Activated T-helper 2 cell treated with anti-CD3 and anti-CD28 coated beads, Interferon-gamma antibody, Interleukin-2, Interleukin-4, amounts not matched to agents 10 μg/mL and 5 μg/mL and 100 μg/mL, durations not matched to agents 14 hours and 24 hours and 36 hours (primary cell): ENCODE data around the gene TMEM259. TPM values are rescaled to one million over a fixed set of nuclear protein-coding genes. Genes with fewer than 3 reads are reported as not detected.

Experiments used
- DNase-seq: peaks from one replicate; pipeline ENCODE4 v3.0.0; 2021; ENCODE audit warnings: low spot score
- H3K27ac Mint-ChIP-seq: one replicate; pipeline ENCODE4 v1.8.0; 2021; ENCODE audit warnings: mixed read lengths
- H3K27me3 Mint-ChIP-seq: one replicate; pipeline ENCODE4 v1.8.0; 2021; ENCODE audit warnings: low read depth, mixed read lengths
- H3K36me3 Mint-ChIP-seq: one replicate; pipeline ENCODE4 v1.8.0; 2021; ENCODE audit warnings: low read depth, mixed read lengths
- H3K4me1 Mint-ChIP-seq: one replicate; pipeline ENCODE4 v1.8.0; 2021; ENCODE audit warnings: low read depth, mixed read lengths
- H3K4me3 Mint-ChIP-seq: one replicate; pipeline ENCODE4 v1.8.0; 2021; ENCODE audit warnings: low read depth, mild to moderate bottlenecking, moderate library complexity, mixed read lengths
- H3K9me3 Mint-ChIP-seq: one replicate; pipeline ENCODE4 v1.8.0; 2021; ENCODE audit warnings: mixed read lengths
- intact Hi-C: fragments of 100-400 bp; cut with micrococcal nuclease; formaldehyde crosslinking; loops from one replicate; pipeline ENCODE4 v1.15.1; 2023
- total RNA-seq: library from RNA; stranded (reverse); gene quantifications from 2 replicates; pipeline ENCODE4 v1.2.3, GENCODE V29; 2022

The TMEM259 gene
- total RNA-seq, 1 donor from 2014 or later, result 138 TPM

DNA sequence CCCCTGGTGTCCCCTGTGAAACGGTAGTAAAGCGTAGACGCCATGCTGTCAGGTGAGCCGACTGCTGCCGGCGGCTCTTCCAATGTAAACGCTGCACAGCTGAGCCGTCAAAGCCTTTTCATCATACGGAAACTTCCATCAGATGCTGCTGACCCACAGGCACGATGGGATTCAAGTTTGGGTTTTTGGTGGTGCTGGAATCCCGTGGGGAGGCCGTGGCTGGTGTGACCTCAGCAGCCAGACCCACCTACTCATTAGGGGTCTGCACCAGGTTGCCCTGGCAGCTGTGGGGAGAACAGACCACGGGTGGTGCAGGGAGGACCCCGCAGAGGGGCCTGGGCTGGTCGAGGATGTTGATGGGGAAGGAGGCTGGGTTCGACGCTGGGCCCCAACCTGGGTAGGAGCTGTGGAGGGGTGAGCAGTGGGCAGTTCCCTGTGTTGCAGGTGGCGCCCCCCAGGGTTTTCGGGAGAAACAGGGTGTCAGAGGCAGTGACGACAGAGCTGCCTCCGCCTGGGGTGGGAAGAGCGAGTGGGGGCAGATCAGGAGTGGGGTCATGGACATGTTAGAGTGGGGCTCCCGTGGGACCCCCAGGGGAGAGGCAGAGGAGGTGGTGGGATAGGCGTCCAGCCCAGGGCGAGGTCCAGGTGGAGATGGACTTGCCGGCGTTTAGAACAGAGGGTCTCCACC, 14.1 kb downstream of the TMEM259 start:
- H3K4me1 Mint-ChIP-seq, result no peaks in the 10 kb centered on the region
- no peak overlapping the region for H3K4me3 Mint-ChIP-seq
- no peaks in the 10 kb centered on the region for H3K9me3 Mint-ChIP-seq
- no peak for DNase-seq
- peaks cover 3% of the 10 kb centered on the region for H3K36me3 Mint-ChIP-seq
- no peak overlapping the region for H3K27ac Mint-ChIP-seq
- intact Hi-C loops, result no loop called here
- H3K27me3 Mint-ChIP-seq, result peaks cover 3% of the 10 kb centered on the region

DNA sequence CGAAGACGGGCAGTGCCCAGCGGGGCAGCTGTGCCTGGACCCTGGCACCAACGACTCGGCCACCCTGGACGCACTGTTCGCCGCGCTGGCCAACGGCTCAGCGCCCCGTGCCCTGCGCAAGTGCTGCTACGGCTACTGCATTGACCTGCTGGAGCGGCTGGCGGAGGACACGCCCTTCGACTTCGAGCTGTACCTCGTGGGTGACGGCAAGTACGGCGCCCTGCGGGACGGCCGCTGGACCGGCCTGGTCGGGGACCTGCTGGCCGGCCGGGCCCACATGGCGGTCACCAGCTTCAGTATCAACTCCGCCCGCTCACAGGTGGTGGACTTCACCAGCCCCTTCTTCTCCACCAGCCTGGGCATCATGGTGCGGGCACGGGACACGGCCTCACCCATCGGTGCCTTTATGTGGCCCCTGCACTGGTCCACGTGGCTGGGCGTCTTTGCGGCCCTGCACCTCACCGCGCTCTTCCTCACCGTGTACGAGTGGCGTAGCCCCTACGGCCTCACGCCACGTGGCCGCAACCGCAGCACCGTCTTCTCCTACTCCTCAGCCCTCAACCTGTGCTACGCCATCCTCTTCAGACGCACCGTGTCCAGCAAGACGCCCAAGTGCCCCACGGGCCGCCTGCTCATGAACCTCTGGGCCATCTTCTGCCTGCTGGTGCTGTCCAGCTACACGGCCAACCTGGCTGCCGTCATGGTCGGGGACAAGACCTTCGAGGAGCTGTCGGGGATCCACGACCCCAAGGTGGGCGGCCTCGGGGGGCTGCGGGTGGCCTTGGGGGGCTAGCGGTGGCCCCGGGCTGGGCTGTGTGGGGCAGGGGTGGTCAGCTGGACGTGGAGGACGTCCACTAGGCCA, 15.9 kb downstream of the TMEM259 start:
- Mint-ChIP-seq H3K4me3 (no peak overlapping the region), H3K9me3 (no peaks in the 10 kb centered on the region), H3K27me3 (peaks cover 3% of the 10 kb centered on the region), H3K4me1 (no peaks in the 10 kb centered on the region), H3K27ac (peak overlapping the region; percentile 39), H3K36me3 (peaks cover 3% of the 10 kb centered on the region)
- intact Hi-C loops, result no loop called here
- no peak for DNase-seq

DNA sequence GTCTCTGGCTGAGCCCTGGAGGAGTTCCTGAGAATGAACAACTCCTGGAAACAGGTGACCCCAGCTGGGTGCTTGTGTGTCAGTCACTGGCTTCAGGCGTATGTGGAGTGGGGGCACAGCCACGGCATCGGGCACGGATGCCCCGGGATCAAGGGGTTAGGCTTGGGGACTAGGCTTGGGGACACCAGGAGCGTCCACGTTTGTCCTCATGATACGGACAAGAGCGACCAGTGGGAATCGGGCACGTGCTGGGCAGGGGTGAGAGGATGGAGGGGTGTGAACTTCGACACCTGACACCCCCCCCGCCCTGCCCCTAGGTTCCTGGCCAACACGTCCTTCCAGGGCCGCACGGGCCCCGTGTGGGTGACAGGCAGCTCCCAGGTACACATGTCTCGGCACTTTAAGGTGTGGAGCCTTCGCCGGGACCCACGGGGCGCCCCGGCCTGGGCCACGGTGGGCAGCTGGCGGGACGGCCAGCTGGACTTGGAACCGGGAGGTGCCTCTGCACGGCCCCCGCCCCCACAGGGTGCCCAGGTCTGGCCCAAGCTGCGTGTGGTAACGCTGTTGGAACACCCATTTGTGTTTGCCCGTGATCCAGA, 16.6 kb downstream of the TMEM259 start:
- no peak for DNase-seq
- intact Hi-C loops, result no loop called here
- Mint-ChIP-seq H3K9me3 (no peaks in the 10 kb centered on the region), H3K27ac (no peak overlapping the region), H3K27me3 (peaks cover 7% of the 10 kb centered on the region), H3K4me3 (no peak overlapping the region), H3K4me1 (peaks cover 1% of the 10 kb centered on the region), H3K36me3 (no peaks in the 10 kb centered on the region)

- H3K4me1 Mint-ChIP-seq, result peaks cover 1% of the 10 kb centered on the region
- no peaks in the 10 kb centered on the region for H3K9me3 Mint-ChIP-seq
- H3K36me3 Mint-ChIP-seq, result no peaks in the 10 kb centered on the region
- no peak for DNase-seq
- H3K27ac Mint-ChIP-seq, result no peak overlapping the region
- H3K27me3 Mint-ChIP-seq, result peaks cover 15% of the 10 kb centered on the region
- H3K4me3 Mint-ChIP-seq, result no peak overlapping the region
- intact Hi-C loops, result no loop called here
These were observed 17.6 kb downstream of the TMEM259 start for GRCh38 chr19:1003283-1003682.

GRCh38 chr19:1002600-1002999, 18.3 kb downstream of the TMEM259 start:
- Mint-ChIP-seq H3K4me3 (no peak overlapping the region), H3K27ac (no peak overlapping the region), H3K36me3 (no peaks in the 10 kb centered on the region), H3K4me1 (peaks cover 1% of the 10 kb centered on the region), H3K9me3 (no peaks in the 10 kb centered on the region), H3K27me3 (peaks cover 22% of the 10 kb centered on the region)
- intact Hi-C loops, result no loop called here
- DNase-seq, result no peak

GRCh38 chr19:1001538-1002166, 19.3 kb downstream of the TMEM259 start:
- peaks cover 23% of the 10 kb centered on the region for H3K27me3 Mint-ChIP-seq
- no peaks in the 10 kb centered on the region for H3K9me3 Mint-ChIP-seq
- H3K36me3 Mint-ChIP-seq, result no peaks in the 10 kb centered on the region
- H3K27ac Mint-ChIP-seq, result no peak overlapping the region
- intact Hi-C loops, result loop anchor here (2.0 kb wide), 2 partner anchors 77 to 231 kb away; no protein-coding TSS in a partner anchor
- H3K4me3 Mint-ChIP-seq, result no peak overlapping the region
- DNase-seq, result peak; percentile 49
- H3K4me1 Mint-ChIP-seq, result peaks cover 1% of the 10 kb centered on the region

DNA sequence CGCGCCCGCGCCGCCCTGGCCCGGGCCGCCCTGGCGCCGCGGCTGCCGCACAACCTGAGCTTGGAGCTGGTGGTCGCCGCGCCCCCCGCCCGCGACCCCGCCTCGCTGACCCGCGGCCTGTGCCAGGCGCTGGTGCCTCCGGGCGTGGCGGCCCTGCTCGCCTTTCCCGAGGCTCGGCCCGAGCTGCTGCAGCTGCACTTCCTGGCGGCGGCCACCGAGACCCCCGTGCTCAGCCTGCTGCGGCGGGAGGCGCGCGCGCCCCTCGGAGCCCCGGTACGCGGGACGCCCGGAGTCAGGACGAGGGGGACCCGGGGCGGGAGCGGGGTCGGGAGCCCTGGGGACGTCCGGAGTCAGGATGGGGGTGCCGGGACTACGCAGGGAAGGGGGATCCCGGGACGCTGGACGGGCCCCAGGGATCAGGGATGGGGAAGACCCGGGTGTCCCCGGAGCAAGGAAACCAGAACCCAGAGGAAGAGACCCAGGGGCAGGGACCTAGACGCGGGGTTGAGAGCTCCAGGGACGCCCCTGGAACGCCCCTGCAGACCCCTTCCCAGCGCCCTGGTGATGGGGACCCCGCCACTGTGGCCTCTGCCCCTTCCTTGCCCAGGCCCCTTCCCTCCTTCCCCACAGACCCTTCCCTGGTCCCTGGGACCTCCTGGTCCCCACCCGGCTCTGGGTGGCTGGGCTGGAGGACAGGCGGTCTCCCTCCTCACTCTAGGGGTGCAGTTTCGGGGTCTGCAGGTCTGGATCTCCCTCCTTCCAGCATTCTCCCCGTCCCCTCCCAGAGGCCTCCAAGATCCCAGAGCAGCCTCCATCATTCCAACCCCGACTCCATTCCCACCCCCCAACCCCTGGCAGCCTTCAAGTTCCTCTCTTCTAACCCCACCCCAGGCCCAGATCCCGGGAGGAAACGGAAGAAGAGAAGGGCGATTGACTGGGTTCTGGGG, 20.1 kb downstream of the TMEM259 start:
- Mint-ChIP-seq H3K4me3 (no peak overlapping the region), H3K36me3 (peaks cover 5% of the 10 kb centered on the region), H3K4me1 (peaks cover 1% of the 10 kb centered on the region), H3K27ac (no peak overlapping the region), H3K27me3 (peaks cover 27% of the 10 kb centered on the region), H3K9me3 (no peaks in the 10 kb centered on the region)
- intact Hi-C loops, result loop anchor here (2.0 kb wide), 2 partner anchors 76 to 230 kb away; no protein-coding TSS in a partner anchor
- DNase-seq, result no peak

GRCh38 chr19:1000095-1000494, 20.8 kb downstream of the TMEM259 start, which contains the start of gene GRIN3B:
Gene GRIN3B (plus strand): TSS chr19:1000419. CDS start chr19:1000438, 19 bp downstream.
- intact Hi-C loops, result loop anchor here (2.0 kb wide), 2 partner anchors 75 to 229 kb away; no protein-coding TSS in a partner anchor
- H3K27me3 Mint-ChIP-seq, result peaks cover 27% of the 10 kb centered on the region
- peaks cover 1% of the 10 kb centered on the region for H3K4me1 Mint-ChIP-seq
- H3K9me3 Mint-ChIP-seq, result no peaks in the 10 kb centered on the region
- peak; percentile 47 for DNase-seq
- H3K27ac Mint-ChIP-seq, result no peak within 1 kb of the TSS
- H3K36me3 Mint-ChIP-seq, result peaks cover 5% of the 10 kb centered on the region
- no peak within 1 kb of the TSS for H3K4me3 Mint-ChIP-seq

- Mint-ChIP-seq H3K4me1 (peaks cover 1% of the 10 kb centered on the region), H3K27ac (no peak overlapping the region), H3K4me3 (no peak overlapping the region), H3K27me3 (peaks cover 27% of the 10 kb centered on the region), H3K9me3 (no peaks in the 10 kb centered on the region), H3K36me3 (peaks cover 5% of the 10 kb centered on the region)
- intact Hi-C loops, result no loop called here
- no peak for DNase-seq
These were observed 21.6 kb downstream of the TMEM259 start for GRCh38 chr19:999379-999719.

GRCh38 chr19:998064-998463, 22.9 kb downstream of the TMEM259 start:
- intact Hi-C loops, result no loop called here
- H3K9me3 Mint-ChIP-seq, result no peaks in the 10 kb centered on the region
- H3K36me3 Mint-ChIP-seq, result peaks cover 8% of the 10 kb centered on the region
- no peak overlapping the region for H3K27ac Mint-ChIP-seq
- DNase-seq, result no peak
- peaks cover 27% of the 10 kb centered on the region for H3K27me3 Mint-ChIP-seq
- peaks cover 1% of the 10 kb centered on the region for H3K4me1 Mint-ChIP-seq
- H3K4me3 Mint-ChIP-seq, result no peak overlapping the region

GRCh38 chr19:996051-996838, 24.7 kb downstream of the TMEM259 start:
- Mint-ChIP-seq H3K27me3 (peaks cover 24% of the 10 kb centered on the region), H3K4me1 (peaks cover 1% of the 10 kb centered on the region), H3K9me3 (no peaks in the 10 kb centered on the region), H3K4me3 (peak overlapping the region; percentile 30), H3K27ac (peak overlapping the region; percentile 12), H3K36me3 (peaks cover 13% of the 10 kb centered on the region)
- peak; percentile 68 for DNase-seq
- intact Hi-C loops, result no loop called here
